OCI-LY3 (cell line): Measurements from ENCODE around the gene CTNNA3.

Experiments
- H2AFZ ChIP-seq: fragments of 200-600, 300-600 bp; shearing (Covaris generic); 2 replicates; pipeline ENCODE4 v1.6.0; 2014; ENCODE audit warnings: antibody characterized with exemption, low read depth, low read length
- H3K27ac ChIP-seq: fragments of 200-600, 300-600 bp; sonication (generic); 2 replicates; pipeline ENCODE4 v1.5.1; 2014; ENCODE audit warnings: mild to moderate bottlenecking, low read length, moderate library complexity, mixed read lengths
- H3K27me3 ChIP-seq: fragments of 200-600, 300-600 bp; sonication (generic); 2 replicates; pipeline ENCODE4 v1.6.1; 2014; ENCODE audit warnings: low read depth, low read length, mixed read lengths
- H3K36me3 ChIP-seq: fragments of 200-600, 300-600 bp; sonication (generic); replicated peaks from 2 replicates; pipeline ENCODE3; 2014; ENCODE audit warnings: low read depth, low read length, mixed read lengths
- H3K4me1 ChIP-seq: fragments of 300-600, 200-600 bp; sonication (generic); 2 replicates; pipeline ENCODE4 v1.6.1; 2014; ENCODE audit warnings: low read length, mixed read lengths
- H3K4me2 ChIP-seq: fragments of 200-600, 300-600 bp; sonication (generic); 2 replicates; pipeline ENCODE4 v1.6.1; 2014; ENCODE audit warnings: low read length, mixed read lengths
- H3K4me3 ChIP-seq: fragments of 300-600, 200-600 bp; sonication (generic); 2 replicates; pipeline ENCODE4 v1.5.1; 2014; ENCODE audit warnings: antibody characterized with exemption, mild to moderate bottlenecking, low read length, moderate library complexity
- H3K79me2 ChIP-seq: fragments of 300-600, 200-600 bp; shearing (Covaris generic); 2 replicates; pipeline ENCODE4 v1.6.1; 2014; ENCODE audit warnings: mild to moderate bottlenecking, low read length, mixed read lengths
- H3K9ac ChIP-seq: fragments of 300-600, 200-600 bp; shearing (Covaris generic); 2 replicates; pipeline ENCODE4 v1.6.0; 2014; ENCODE audit warnings: mild to moderate bottlenecking, low read length, moderate library complexity
- H3K9me3 ChIP-seq: fragments of 200-600, 300-600 bp; shearing (Covaris generic); 2 replicates; pipeline ENCODE4 v1.6.1; 2014; ENCODE audit warnings: low read length, mixed read lengths; ENCODE audit not compliant: insufficient read depth
- H4K20me1 ChIP-seq: fragments of 200-600, 300-600 bp; sonication (generic); 2 replicates; pipeline ENCODE4 v1.6.1; 2016; ENCODE audit warnings: low read length, mixed read lengths; ENCODE audit not compliant: insufficient read depth
- CTCF ChIP-seq: fragments of 200-600, 300-600 bp; sonication (generic); IDR thresholded peaks from 2 replicates; pipeline ENCODE4 v1.5.1; 2014; ENCODE audit warnings: antibody characterized with exemption, low read length, low read depth
- EZH2phosphoT487 ChIP-seq: fragments of 200-600 bp; shearing (Covaris generic); IDR thresholded peaks from 2 replicates; pipeline ENCODE4 v1.6.1; 2018; ENCODE audit warnings: antibody characterized with exemption, mixed run types, low read depth

CTNNA3 gene

GRCh38 chr10:67288688-67289410 is 407.1 kb downstream of the CTNNA3 start:
- no peaks in the 10 kb centered on the region for H3K27me3 ChIP-seq
- H3K36me3 ChIP-seq, result no peaks in the 10 kb centered on the region
- no peaks in the 10 kb centered on the region for H3K4me1 ChIP-seq
- H2AFZ ChIP-seq, result no peak overlapping the region
- no peak overlapping the region for H3K4me2 ChIP-seq
- TF ChIP-seq EZH2phosphoT487, result no peak
- no peak for TF ChIP-seq CTCF
- H3K27ac ChIP-seq, result no peak overlapping the region
- no peaks in the 10 kb centered on the region for H4K20me1 ChIP-seq
- no peaks in the 10 kb centered on the region for H3K9me3 ChIP-seq
- H3K79me2 ChIP-seq, result no peaks in the 10 kb centered on the region
- H3K4me3 ChIP-seq, result no peak overlapping the region
- no peak overlapping the region for H3K9ac ChIP-seq

- no peak for TF ChIP-seq EZH2phosphoT487
- no peak for TF ChIP-seq CTCF
- H3K4me1 ChIP-seq, result no peaks in the 10 kb centered on the region
- H3K9me3 ChIP-seq, result no peaks in the 10 kb centered on the region
- H3K27ac ChIP-seq, result no peak overlapping the region
- no peaks in the 10 kb centered on the region for H4K20me1 ChIP-seq
- H3K36me3 ChIP-seq, result no peaks in the 10 kb centered on the region
- no peak overlapping the region for H3K9ac ChIP-seq
- no peak overlapping the region for H2AFZ ChIP-seq
- no peaks in the 10 kb centered on the region for H3K27me3 ChIP-seq
- H3K4me2 ChIP-seq, result no peak overlapping the region
- no peak overlapping the region for H3K4me3 ChIP-seq
- H3K79me2 ChIP-seq, result no peaks in the 10 kb centered on the region
Observed at GRCh38 chr10:67284589-67284988, 411.4 kb downstream of the CTNNA3 start.

DNA sequence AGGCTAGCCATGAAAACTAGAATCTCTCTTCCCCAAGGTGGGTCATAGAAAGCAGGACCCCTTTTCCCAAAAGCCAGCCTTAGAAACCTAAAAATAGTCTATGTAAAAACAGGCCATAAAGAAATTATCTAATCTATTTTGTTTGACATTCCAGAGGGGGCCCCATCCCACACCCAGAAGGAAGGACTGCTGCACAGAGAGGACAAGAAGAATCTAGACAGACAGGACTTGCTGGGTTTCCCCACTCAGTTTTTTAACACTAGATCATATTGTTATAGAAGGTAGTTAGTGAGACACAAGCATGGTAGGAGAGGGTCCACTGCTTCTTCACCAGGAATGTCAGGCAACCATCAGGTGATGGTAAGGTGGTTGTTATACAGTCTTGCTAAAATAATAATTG is 413.1 kb downstream of the CTNNA3 start:
- Histone ChIP-seq H3K79me2 (no peaks in the 10 kb centered on the region), H3K9ac (no peak overlapping the region), H3K4me3 (no peak overlapping the region), H3K9me3 (no peaks in the 10 kb centered on the region), H2AFZ (no peak overlapping the region), H3K36me3 (no peaks in the 10 kb centered on the region), H4K20me1 (no peaks in the 10 kb centered on the region), H3K4me2 (no peak overlapping the region), H3K4me1 (no peaks in the 10 kb centered on the region), H3K27ac (no peak overlapping the region), H3K27me3 (no peaks in the 10 kb centered on the region)
- TF ChIP-seq EZH2phosphoT487, result no peak
- TF ChIP-seq CTCF, result no peak

GRCh38 chr10:67280405-67280804 is 415.6 kb downstream of the CTNNA3 start:
- H3K79me2 ChIP-seq, result no peaks in the 10 kb centered on the region
- no peaks in the 10 kb centered on the region for H3K27me3 ChIP-seq
- H3K9me3 ChIP-seq, result no peaks in the 10 kb centered on the region
- H3K36me3 ChIP-seq, result no peaks in the 10 kb centered on the region
- H3K4me3 ChIP-seq, result no peak overlapping the region
- no peak overlapping the region for H3K9ac ChIP-seq
- no peaks in the 10 kb centered on the region for H4K20me1 ChIP-seq
- TF ChIP-seq EZH2phosphoT487, result no peak
- no peak for TF ChIP-seq CTCF
- no peaks in the 10 kb centered on the region for H3K4me1 ChIP-seq
- H3K27ac ChIP-seq, result no peak overlapping the region
- H2AFZ ChIP-seq, result no peak overlapping the region
- H3K4me2 ChIP-seq, result no peak overlapping the region
